OCI-LY7 (cell line): ENCODE measurements around the gene STPG4.
"Not testable (repeated sequence)": the region's sequence is repeated elsewhere in the genome, so short reads cannot be mapped to it uniquely, and the experiment has no call there.

ENCODE experiments used
- EZH2phosphoT487 ChIP-seq: fragments of 200-600 bp; sonication (generic); IDR thresholded peaks from 2 replicates; pipeline ENCODE4 v1.6.1; 2018; ENCODE audit warnings: low read depth, borderline replicate concordance, mild to moderate bottlenecking, mixed run types, antibody characterized with exemption, low read length, moderate library complexity, mixed read lengths
- TF ChIP-seq, protein P1 (sequence below): fragments of 200-600 bp; sonication (generic); conservative IDR thresholded peaks from 2 replicates; pipeline ENCODE4 v1.5.1; 2014; ENCODE audit warnings: mild to moderate bottlenecking, antibody characterized with exemption, low read length, moderate library complexity, mixed read lengths

DNA sequence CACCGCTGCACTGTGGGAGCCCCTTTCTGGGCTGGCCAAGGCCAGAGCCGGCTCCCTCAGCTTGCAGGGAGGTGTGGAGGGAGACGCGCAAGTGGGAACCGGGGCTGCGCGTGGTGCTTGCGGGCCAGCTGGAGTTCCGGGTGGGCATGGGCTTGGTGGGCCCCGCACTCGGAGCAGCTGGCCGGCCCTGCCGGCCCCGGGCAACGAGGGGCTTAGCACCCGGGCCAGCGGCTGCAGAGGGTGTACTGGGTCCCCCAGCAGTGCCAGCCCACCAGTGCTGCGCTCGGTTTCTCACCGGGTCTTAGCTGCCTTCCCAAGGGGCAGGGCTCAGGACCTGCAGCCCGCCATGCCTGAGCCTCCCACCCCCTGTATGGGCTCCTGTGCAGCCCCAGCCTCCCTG, 47.9 kb downstream of the STPG4 start:
- TF ChIP-seq EZH2phosphoT487, result not testable (repeated sequence)
- TF ChIP-seq, protein P1, sequence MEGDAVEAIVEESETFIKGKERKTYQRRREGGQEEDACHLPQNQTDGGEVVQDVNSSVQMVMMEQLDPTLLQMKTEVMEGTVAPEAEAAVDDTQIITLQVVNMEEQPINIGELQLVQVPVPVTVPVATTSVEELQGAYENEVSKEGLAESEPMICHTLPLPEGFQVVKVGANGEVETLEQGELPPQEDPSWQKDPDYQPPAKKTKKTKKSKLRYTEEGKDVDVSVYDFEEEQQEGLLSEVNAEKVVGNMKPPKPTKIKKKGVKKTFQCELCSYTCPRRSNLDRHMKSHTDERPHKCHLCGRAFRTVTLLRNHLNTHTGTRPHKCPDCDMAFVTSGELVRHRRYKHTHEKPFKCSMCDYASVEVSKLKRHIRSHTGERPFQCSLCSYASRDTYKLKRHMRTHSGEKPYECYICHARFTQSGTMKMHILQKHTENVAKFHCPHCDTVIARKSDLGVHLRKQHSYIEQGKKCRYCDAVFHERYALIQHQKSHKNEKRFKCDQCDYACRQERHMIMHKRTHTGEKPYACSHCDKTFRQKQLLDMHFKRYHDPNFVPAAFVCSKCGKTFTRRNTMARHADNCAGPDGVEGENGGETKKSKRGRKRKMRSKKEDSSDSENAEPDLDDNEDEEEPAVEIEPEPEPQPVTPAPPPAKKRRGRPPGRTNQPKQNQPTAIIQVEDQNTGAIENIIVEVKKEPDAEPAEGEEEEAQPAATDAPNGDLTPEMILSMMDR, result not testable (repeated sequence)
